MV-4-11 (cell line): Measurements from ENCODE around the gene GRB10.
A peak's percentile ranks its signal among the peaks of the same experiment; 100 is the strongest.

ENCODE experiments used
- DNase-seq: peaks from one replicate; lab custom pipeline; 2025; lab: John Stamatoyannopoulos, UW

Gene GRB10

GRCh38 chr7:50782375-50783208, at the start of gene GRB10:
TSS of gene GRB10 (minus strand) at chr7:50782896. CDS start at chr7:50732322, 50,574 bp downstream.
- no peak for DNase-seq

DNA sequence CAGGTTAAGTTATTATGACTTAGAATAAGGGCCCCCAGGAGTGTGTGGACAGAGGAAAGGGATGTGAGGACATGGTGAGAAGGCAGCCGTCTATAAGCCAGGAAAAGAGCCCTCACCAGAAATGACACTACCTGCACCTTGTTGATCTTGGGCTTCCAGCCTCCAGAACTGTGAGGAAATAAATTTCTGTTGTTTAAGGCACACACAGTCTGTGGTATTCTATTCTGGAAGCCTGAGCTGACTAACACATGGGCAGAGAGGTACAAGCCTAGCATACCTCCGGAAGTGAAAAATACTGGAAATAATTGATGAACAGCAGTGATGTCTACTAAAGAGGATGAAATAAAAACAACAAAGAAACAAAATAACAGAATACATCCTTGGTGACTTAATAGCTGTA, 46.1 kb upstream of the GRB10 start:
- no peak for DNase-seq

DNA sequence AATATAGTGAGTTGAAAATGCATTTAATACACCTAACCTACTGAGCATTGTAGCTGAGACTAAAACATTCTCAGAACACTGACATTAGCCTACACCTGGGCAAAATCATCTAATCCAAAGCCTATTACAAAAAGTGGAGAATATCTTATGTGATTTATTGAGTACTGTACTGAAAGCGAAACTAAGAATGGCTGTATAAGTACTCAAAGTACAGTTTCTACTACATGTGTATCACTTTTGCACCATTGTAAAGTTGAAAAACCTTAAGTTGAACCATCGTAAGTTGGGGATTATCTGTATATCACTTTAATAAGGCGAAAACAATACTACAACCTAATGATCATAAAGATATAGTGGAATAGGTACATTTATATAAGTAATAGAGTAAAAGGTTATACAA, 45.4 kb upstream of the GRB10 start:
- DNase-seq: no peak

- no peak for DNase-seq
Measured at GRCh38 chr7:50827281-50827680, 44.6 kb upstream of the GRB10 start.

DNA sequence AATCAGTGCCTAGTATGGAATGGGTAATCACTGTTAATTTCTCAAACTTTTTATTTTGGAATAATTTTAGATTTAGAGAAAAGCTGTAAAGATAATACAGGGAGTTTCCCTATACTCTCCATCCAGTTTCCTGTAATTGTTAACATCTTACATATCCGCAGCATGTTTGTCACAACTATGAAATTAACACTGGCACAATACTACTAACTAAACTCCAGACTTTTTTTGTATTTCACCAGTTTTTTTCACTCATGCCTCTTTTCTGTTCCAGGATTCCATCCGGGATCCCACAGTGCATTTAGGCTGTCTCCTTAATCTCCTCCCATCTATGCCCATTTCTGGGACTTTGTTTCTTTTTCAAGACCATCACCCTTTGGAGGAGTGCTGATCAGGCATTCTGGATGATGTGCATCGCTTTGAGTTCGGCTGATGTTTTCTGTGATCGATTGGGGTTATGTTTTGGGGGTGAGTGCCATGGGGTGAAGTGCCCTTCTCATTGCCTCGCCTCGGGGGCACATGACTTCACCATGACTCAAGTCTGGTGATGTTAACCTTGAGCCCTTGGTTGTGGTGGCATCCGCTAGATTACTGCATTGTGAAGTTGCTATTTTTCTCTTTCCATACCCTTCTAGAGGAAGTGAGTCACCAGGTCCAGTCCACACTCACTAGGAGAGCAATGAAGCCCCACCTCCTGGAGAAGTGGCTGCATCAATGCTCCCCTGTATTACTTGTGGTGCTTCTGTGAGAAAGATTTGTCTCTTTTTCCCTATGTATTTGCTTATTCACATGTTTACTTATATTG, 43.9 kb upstream of the GRB10 start:
- DNase-seq: peak; percentile 91

DNA sequence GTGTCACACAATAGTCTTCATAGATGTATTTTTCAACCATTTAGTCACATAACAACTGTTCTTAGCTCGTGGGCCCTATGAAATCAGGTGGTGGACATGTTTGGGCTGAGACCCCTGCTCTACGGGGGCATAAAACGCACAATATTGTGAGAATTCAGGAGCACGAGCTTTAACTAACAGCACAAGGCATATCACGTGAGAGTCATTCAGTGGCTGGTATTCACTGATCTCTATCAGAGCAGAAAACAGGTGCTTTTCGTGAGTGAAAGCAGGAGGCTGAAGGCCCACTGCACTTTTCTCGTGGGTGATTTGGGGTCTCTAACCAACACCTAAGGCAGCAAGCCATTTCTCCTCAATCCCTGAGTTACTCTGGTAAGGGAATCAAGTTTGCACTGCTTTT, 42.8 kb upstream of the GRB10 start:
- no peak for DNase-seq

GRCh38 chr7:50824882-50825281, 42.2 kb upstream of the GRB10 start:
- DNase-seq: no peak

DNA sequence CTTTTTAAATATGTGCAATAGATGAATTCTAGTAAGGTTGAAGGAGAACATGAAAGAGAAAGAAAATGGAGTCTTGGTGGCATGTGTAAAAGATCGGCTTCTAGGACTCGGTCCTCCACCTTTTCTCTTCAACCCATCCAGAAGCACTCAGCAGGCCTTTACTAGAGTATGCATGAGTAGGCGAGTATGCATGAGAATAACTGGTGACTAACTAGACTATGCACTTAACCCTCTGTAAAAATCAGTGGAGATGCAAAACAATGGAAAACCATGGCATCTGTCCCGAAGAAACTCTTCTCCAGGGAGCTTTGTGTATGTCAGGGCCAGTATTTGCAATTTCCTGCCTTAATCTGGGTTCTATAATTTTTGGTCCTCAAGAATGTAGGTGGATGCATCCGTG, 40.0 kb upstream of the GRB10 start:
- no peak for DNase-seq

GRCh38 chr7:50822110-50822509, 39.4 kb upstream of the GRB10 start:
- DNase-seq: no peak

DNA sequence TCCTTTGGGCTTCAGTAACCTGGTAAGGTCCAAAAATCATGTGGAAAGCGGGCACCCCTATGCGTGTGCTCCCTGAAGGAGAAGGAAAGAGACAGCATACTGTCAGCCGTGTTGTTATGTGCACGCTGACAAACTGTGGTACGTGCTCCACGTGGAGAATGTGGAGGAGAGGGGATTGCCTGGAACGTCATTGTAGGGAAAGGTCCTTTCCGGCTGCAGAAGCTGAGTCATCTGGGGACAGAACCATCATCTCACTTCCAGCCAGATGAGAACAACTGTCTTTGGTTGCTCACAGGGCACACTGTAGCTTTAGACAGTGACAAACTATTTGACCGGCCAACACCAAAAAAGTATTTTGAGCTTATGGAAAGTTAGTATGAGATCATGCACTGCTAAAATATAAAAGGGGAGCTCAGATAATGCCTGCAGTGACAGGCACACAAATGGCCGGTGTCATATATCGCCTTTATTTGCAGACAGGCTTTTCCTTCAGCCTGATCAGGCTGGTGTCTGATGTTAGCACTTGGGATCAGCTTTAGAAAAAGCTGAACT, 38.8 kb upstream of the GRB10 start:
- DNase-seq: no peak

DNA sequence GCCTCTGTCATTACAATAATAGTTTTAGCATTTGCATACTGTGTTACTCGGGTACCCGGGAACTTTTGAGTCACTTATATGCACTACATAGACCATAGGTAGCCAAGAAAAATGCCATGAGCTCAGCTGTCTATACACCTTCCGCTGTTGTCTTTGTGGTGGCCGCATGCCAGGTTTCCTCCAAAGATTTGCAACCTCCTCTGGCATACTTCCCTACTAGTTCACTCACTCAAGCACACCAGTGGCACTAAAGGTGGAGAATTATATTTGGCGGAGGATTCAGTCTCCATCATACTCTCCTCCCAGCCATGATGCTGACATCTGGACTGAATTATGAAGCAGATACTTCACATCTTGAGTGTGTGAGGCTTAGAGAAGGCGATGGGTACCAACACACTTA, 35.6 kb upstream of the GRB10 start:
- no peak for DNase-seq

DNA sequence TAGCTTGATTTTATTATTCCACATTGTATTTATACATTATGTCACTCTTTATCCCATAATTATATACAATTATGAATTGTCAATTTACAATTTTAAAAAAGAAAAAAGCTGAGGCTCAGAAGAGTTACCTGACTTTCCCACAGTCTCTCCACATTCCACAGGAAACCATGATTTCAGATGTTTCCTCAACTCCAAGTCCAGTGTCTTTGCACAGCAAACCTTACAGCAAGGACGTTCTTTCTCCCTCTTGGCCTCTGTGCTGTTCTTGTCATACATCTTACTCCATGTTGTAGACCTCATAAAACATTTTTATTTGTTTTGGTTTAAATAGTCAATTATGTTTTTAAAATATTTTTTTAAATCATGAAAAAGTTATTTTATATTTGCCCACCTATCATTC, 34.9 kb upstream of the GRB10 start:
- no peak for DNase-seq

- DNase-seq: no peak
Measured at GRCh38 chr7:50815138-50815537, 32.4 kb upstream of the GRB10 start.

GRCh38 chr7:50814166-50814565, 31.5 kb upstream of the GRB10 start:
- no peak for DNase-seq

DNA sequence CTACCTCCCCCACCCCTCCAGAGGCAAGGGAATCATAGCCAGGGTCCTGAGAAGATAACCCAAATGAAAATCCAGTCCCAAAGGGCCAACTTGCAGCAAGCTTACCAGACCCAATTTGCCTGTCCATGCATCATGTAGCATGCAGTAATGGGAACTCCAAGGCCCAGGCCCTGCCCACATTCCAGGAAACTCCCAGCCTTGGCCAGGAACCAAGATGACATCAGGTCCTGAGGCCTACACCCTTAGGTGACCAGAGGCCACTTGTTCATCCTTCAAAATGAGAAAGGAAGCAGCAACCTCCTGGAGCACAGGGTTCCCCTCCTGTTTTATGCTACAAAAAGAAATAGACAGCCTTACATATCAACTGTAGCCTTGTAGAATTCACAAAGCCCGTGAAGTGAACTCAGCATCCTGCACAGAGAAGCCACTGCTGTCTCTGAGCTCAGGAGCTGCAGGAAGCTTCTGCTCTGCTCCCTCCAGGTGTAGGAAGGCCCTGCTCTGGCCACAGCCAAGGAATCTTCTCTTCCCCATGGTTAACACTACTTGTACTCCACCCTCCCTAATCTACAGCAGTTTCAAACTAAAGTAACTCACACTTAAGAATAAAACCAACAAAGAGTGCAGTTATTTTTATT, 30.3 kb upstream of the GRB10 start:
- no peak for DNase-seq

DNA sequence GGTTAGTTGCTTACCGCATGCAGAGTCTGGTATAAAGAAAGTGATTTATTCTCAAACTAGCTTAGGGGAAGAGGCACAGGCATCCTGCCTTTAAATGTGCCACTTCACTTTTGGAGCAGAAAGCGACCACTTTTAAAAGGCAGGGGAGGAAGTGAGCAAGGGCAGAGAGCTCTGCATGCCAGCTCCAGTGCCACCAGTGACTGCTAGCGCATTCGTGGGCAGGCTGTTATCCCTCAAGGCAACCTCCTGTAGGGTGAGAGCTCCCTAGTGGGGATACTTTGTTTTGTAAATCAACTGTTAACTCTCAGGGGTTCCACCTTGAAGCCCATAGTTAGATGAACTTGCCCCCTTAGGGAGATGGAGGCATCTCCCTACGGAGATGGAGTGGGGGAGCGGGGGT, 29.4 kb upstream of the GRB10 start:
- DNase-seq: no peak

GRCh38 chr7:50808282-50808888, 25.7 kb upstream of the GRB10 start:
- DNase-seq: no peak

DNA sequence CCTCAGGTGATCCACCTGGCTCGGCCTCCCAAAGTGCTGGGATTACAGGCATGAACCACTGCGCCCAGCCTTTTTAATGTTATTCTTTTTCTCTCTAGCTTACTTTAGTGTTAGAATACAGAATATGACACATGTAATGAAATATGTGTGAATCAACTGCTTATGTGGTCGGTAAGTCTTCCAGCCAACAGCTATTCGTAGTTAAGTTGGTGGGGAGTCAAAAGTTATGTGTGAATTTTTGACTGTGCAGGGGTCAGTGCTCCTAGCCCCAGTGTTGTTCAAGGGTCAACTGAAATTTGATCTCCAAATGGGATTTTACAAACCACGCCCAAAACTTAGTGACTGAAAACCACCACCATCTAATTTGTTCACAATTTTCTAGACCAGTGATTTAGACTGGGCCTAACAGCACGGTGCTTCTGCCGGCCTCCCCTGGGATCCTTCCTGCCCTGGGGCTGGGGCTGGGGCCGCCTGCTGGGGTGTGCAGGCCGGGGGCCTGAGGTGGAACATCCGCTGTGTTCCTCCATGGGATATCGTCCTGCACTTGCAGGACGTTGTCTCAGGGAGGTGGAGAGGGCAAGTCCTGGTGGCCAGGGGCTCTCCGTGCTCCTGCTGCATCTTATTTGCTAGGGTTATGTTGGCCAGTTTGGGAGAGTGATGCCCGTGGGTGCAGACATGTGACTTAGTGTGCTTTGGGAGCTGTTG, 24.5 kb upstream of the GRB10 start:
- DNase-seq: no peak

DNA sequence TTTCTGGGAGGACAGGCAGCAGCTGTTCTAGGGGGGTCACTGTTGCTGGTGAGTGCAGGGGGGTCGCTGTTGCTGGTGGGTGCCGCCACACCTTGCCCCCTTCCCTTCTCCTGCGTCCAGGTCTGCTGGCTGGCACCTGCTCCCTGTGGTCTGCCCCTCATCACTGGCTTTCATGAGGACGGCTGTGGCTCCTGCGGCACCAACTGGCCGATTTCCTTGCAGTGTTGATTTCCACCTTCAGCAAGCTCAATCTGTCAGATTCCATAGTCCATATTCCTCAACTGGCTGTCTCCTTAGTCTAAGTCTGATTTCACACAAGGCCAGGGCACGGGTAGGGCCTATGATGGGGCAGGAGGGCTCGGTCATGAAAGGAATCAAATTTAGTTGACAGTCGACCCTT, 23.4 kb upstream of the GRB10 start:
- DNase-seq: no peak

- peak; percentile 38 for DNase-seq
Measured at GRCh38 chr7:50805447-50806125, 22.9 kb upstream of the GRB10 start.
